Vagina (tissue), 2 donors: ENCODE data around the gene CCDC89. TPM values are rescaled to one million over a fixed set of nuclear protein-coding genes. Genes with fewer than 3 reads are reported as not detected.

Experiments used
- DNase-seq, 2 donors: peaks; one replicate each; pipeline ENCODE4 v3.0.0-alpha.2; 2017; ENCODE audit errors: extremely low spot score in 2 of 2
- H3K27ac ChIP-seq: fragments of 200-600 bp; sonication (generic); one replicate; pipeline ENCODE4 v1.5.1; 2019
- H3K27me3 ChIP-seq: fragments of 200-600 bp; sonication (generic); one replicate; pipeline ENCODE4 v1.5.1; 2019
- H3K36me3 ChIP-seq, 2 donors: fragments of 200-600 bp; sonication (generic); one replicate each; pipeline ENCODE4 v1.5.1; 2017 to 2019
- H3K4me1 ChIP-seq: fragments of 200-600 bp; sonication (generic); one replicate; pipeline ENCODE4 v1.5.1; 2019
- H3K4me3 ChIP-seq, 2 donors: fragments of 200-600 bp; sonication (generic); 1 replicate in 1 of 2; 2 replicates in 1 of 2; pipeline ENCODE4 v1.5.1; 2016 to 2019
- H3K9me3 ChIP-seq: fragments of 200-600 bp; sonication (generic); one replicate; pipeline ENCODE4 v1.5.1; 2019
- CTCF ChIP-seq, 3 experiments: fragments of 450-650 bp in 2 of 3; fragments of 200-600 bp in 1 of 3; sonication (generic) in 1 of 3; IDR thresholded peaks; one replicate each; pipeline ENCODE4 v1.5.1; 2017 to 2019; ENCODE audit warnings: antibody characterized with exemption in 3 of 3, mild to moderate bottlenecking in 2 of 3, moderate library complexity in 2 of 3
- POLR2A ChIP-seq, 2 donors: fragments of 450-650 bp; IDR thresholded peaks; one replicate each; pipeline ENCODE4 v1.6.1; 2017; ENCODE audit warnings: antibody characterized with exemption in 2 of 2, mild to moderate bottlenecking in 2 of 2, moderate library complexity in 2 of 2
- POLR2AphosphoS5 ChIP-seq, 2 donors: sonication (generic); formaldehyde crosslinking; IDR thresholded peaks; one replicate each; pipeline ENCODE4 v1.9.0; 2017; ENCODE audit warnings: antibody characterized with exemption in 2 of 2, mild to moderate bottlenecking in 2 of 2, low read depth in 1 of 2; ENCODE audit not compliant: insufficient read depth in 1 of 2
- intact Hi-C: fragments of 100-400 bp; cut with DNase I; formaldehyde crosslinking; loops from one replicate; pipeline ENCODE4 v1.15.1; 2023
- total RNA-seq: library from RNA; depleted of rRNA; stranded (reverse); fragments of >200 nt; gene quantifications from one replicate; pipeline ENCODE4 v1.2.3, GENCODE V29; 2016

The CCDC89 gene
- not detected for total RNA-seq

DNA sequence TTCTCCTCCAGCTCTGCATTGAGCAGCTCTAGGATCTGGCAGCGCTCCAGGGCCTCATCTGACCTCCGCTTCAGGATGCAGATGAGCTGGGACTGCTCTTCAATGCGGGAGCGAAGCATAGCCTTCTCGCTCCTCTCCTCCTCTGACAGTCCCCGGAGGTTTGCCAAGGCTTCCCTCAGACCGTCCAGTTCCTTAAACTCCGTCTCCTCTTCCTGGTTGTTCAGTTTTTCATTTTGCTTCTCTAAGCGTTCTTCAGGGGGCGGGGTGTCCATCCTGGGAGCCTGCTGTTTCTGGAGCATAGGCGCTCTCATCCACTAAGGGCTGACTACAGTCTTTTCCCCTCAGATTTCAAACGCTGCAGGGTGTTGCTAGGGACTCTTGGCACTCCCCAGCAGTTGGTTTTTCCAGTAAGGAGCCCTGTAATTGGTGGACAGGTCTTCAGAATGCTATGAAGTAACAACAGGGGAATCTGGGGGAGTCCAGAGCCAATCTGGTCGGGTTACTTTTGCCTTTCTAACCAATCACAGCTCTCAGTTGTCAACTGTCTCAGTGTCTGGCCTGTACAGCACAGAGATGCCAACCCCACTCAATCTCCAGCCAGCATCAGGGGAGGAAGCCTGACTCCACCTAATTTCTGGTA, at the start of gene CCDC89:
TSS of gene CCDC89 (minus strand) at position 376 of the 640 bp plus-strand sequence. CDS start at position 311, 65 bp downstream.
- intact Hi-C loops, result no loop called here
- DNase-seq, result peak in 1 of 2 donors; percentile 95
- peaks cover 12% of the 10 kb centered on the region for H3K4me1 ChIP-seq
- no peaks in the 10 kb centered on the region for H3K36me3 ChIP-seq
- TF ChIP-seq POLR2A (IDR thresholded peaks at IDR 0.05), result no peak
- no peak for TF ChIP-seq CTCF (IDR thresholded peaks at IDR 0.05)
- peak; percentile 52 to 60 for TF ChIP-seq POLR2AphosphoS5 (IDR thresholded peaks at IDR 0.05; ENCODE audit: insufficient read depth in 1 of 2, low read depth in 1 of 2)
- no peaks in the 10 kb centered on the region for H3K27me3 ChIP-seq
- H3K9me3 ChIP-seq, result no peaks in the 10 kb centered on the region
- peak within 1 kb of the TSS; percentile 40 to 41 for H3K4me3 ChIP-seq
- H3K27ac ChIP-seq, result peak within 1 kb of the TSS; percentile 71

DNA sequence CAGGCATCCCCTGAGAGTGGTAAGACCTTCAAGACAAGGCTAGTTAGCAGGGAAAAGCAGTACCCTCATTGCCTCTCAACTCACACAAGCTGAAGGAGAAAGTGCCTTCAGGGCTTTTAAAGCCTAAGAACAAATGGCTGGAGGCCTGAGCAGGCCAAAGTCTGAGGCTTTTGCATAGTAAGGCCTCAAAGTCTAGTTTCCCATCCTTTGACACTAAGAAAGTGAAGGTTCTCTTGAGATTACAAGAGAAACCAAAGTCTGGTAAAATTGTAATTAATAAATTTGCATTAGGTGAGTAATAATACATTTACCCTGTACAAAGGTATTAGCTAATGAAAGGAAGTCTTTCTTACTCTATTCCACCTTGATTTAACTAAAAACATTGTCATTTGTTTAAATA, 47.0 kb upstream of the CCDC89 start:
- intact Hi-C loops, result no loop called here
- TF ChIP-seq POLR2AphosphoS5 (IDR thresholded peaks at IDR 0.05; ENCODE audit: insufficient read depth in 1 of 2, low read depth in 1 of 2), result no peak
- no peak for TF ChIP-seq CTCF (IDR thresholded peaks at IDR 0.05)
- no peak for TF ChIP-seq POLR2A (IDR thresholded peaks at IDR 0.05)
- H3K36me3 ChIP-seq, result no peaks in the 10 kb centered on the region

GRCh38 chr11:85726381-85726780, 40.4 kb upstream of the CCDC89 start:
- Histone ChIP-seq H3K27ac (no peak overlapping the region), H3K4me3 (no peak overlapping the region), H3K36me3 (no peaks in the 10 kb centered on the region), H3K9me3 (no peaks in the 10 kb centered on the region), H3K27me3 (no peaks in the 10 kb centered on the region), H3K4me1 (no peaks in the 10 kb centered on the region)
- DNase-seq, result no peak
- TF ChIP-seq POLR2A (IDR thresholded peaks at IDR 0.05) (no peak), CTCF (IDR thresholded peaks at IDR 0.05) (no peak), POLR2AphosphoS5 (IDR thresholded peaks at IDR 0.05; ENCODE audit: insufficient read depth in 1 of 2, low read depth in 1 of 2) (no peak)
- intact Hi-C loops, result no loop called here

More for the DNA sequence above, 47.0 kb upstream of the CCDC89 start:
- no peaks in the 10 kb centered on the region for H3K27me3 ChIP-seq
- H3K4me1 ChIP-seq, result peaks cover 5% of the 10 kb centered on the region
- no peak overlapping the region for H3K27ac ChIP-seq
- DNase-seq, result no peak
- H3K4me3 ChIP-seq, result no peak overlapping the region
- no peaks in the 10 kb centered on the region for H3K9me3 ChIP-seq

- intact Hi-C loops, result no loop called here
- Histone ChIP-seq H3K36me3 (no peaks in the 10 kb centered on the region), H3K4me1 (no peaks in the 10 kb centered on the region), H3K27ac (no peak overlapping the region), H3K4me3 (no peak overlapping the region), H3K27me3 (no peaks in the 10 kb centered on the region), H3K9me3 (no peaks in the 10 kb centered on the region)
- no peak for DNase-seq
- TF ChIP-seq POLR2A (IDR thresholded peaks at IDR 0.05) (no peak), POLR2AphosphoS5 (IDR thresholded peaks at IDR 0.05; ENCODE audit: insufficient read depth in 1 of 2, low read depth in 1 of 2) (no peak), CTCF (IDR thresholded peaks at IDR 0.05) (no peak)
Observed at GRCh38 chr11:85725510-85726258, 39.7 kb upstream of the CCDC89 start.
